Hepatocyte (in vitro differentiated cells): ENCODE data around the gene TAS1R3.

Experiments used
- CTCF ChIP-seq: fragments of 200-600 bp; sonication (generic); IDR thresholded peaks from 2 replicates; pipeline ENCODE4 v1.5.1; 2016; ENCODE audit warnings: antibody characterized with exemption, mild to moderate bottlenecking; ENCODE audit not compliant: poor library complexity
- EZH2 ChIP-seq: fragments of 200-600 bp; sonication (generic); IDR thresholded peaks from 2 replicates; pipeline ENCODE4 v1.6.1; 2016; ENCODE audit warnings: antibody characterized with exemption, mild to moderate bottlenecking, borderline replicate concordance
- EZH2phosphoT487 ChIP-seq: fragments of 200-600 bp; sonication (generic); IDR thresholded peaks from one replicate; pipeline ENCODE4 v1.6.1; 2018; ENCODE audit warnings: antibody characterized with exemption, mild to moderate bottlenecking, low read depth, moderate library complexity; ENCODE audit not compliant: unreplicated experiment, severe bottlenecking

- TF ChIP-seq CTCF (no peak), EZH2 (no peak), EZH2phosphoT487 (no peak)
Observed at GRCh38 chr1:1360506-1361169, 29.6 kb downstream of the TAS1R3 start.
